GM06990 (cell line): ENCODE measurements around the gene TUBA4B.

Experiments
- DNase-seq: peaks from one replicate; pipeline ENCODE4 v3.0.0-alpha.2; 2011; ENCODE audit not compliant: insufficient read length; ENCODE audit errors: extremely low read depth
- H3K27me3 ChIP-seq: replicated peaks from 2 replicates; pipeline ENCODE4 v1.6.0; 2011; ENCODE audit warnings: low read length; ENCODE audit not compliant: control insufficient read depth, insufficient read depth
- H3K36me3 ChIP-seq: 2 replicates; pipeline ENCODE4 v1.5.1; 2011; ENCODE audit warnings: low read length; ENCODE audit not compliant: control insufficient read depth, insufficient read depth
- H3K4me3 ChIP-seq: replicated peaks from 2 replicates; pipeline ENCODE4 v1.5.1; 2011; ENCODE audit warnings: low read depth, mild to moderate bottlenecking, control low read depth, low read length
- TF ChIP-seq, protein P1 (sequence below): IDR thresholded peaks from 2 replicates; pipeline ENCODE4 v1.5.1; 2011; ENCODE audit warnings: low read length, control low read depth, mild to moderate bottlenecking, inconsistent platforms; ENCODE audit not compliant: insufficient read depth, poor library complexity, severe bottlenecking

TUBA4B gene

DNA sequence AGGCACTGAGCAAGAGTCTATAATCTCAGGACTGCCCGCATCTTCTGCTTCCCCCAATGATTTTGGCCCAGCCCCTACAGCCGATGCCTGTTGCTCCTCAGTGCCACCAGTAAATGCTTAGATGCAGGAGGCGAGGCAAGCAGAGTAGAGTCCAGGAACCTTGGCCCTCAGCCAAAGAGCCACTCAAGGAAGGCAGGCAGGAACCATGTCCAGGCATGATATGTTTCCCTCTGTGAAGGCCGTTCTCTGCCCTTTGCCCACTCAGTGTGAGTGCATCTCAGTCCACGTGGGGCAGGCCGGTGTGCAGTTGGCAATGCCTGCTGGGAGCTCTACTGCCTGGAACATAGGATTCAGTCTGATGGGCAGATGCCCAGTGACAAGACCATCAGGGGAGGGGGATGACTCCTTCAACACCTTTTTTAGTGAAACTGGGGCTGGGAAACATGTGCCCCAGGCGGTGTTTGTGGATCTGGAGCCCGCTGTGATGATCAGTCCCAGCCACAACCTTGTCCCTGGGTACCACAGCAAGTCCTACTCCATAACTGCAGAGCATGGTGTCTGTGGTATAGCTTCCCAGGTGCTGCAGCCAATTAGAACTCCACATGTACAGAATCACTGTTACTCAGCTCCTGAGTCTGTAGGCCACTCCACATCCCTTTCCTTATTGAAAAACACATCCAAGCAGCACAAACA, 16.5 kb downstream of the TUBA4B start:
- no peaks in the 10 kb centered on the region for H3K27me3 ChIP-seq
- no peak overlapping the region for H3K4me3 ChIP-seq
- TF ChIP-seq, protein P1, sequence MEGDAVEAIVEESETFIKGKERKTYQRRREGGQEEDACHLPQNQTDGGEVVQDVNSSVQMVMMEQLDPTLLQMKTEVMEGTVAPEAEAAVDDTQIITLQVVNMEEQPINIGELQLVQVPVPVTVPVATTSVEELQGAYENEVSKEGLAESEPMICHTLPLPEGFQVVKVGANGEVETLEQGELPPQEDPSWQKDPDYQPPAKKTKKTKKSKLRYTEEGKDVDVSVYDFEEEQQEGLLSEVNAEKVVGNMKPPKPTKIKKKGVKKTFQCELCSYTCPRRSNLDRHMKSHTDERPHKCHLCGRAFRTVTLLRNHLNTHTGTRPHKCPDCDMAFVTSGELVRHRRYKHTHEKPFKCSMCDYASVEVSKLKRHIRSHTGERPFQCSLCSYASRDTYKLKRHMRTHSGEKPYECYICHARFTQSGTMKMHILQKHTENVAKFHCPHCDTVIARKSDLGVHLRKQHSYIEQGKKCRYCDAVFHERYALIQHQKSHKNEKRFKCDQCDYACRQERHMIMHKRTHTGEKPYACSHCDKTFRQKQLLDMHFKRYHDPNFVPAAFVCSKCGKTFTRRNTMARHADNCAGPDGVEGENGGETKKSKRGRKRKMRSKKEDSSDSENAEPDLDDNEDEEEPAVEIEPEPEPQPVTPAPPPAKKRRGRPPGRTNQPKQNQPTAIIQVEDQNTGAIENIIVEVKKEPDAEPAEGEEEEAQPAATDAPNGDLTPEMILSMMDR: no peak
- no peaks in the 10 kb centered on the region for H3K36me3 ChIP-seq
- no peak for DNase-seq

DNA sequence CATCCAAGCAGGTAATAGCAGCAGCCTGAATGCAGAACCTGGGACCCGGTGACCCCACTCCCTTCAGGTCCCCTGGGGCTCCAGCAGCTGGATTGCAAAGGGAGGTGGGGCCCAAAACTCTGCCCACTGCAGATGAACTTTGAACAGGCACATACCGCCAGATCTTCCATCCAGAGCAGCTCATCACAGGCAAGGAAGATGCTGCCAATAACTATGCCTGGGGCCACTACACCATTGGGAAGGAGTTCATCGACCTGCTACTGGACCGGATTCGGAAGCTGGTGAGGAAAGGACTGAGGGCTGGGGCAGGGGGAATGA, 17.0 kb downstream of the TUBA4B start:
- DNase-seq: no peak

DNA sequence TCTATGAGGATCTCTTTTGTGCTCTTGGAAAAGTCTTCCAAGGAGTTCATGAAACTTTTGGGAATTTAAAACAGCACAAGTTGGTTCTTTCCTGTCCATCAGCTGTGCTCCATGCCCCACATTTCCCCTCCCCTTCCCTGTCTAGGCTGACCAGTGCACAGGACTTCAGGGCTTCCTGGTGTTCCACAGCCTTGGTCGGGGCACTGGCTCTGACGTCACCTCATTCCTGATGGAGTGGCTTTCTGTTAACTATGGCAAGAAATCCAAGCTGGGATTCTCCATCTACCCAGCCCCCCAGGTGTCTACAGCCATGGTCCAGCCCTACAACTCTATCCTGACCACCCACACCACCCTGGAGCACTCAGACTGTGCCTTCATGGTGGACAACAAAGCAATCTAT, 18.0 kb downstream of the TUBA4B start:
- TF ChIP-seq, protein P1: no peak
- no peak overlapping the region for H3K4me3 ChIP-seq
- no peak for DNase-seq

More for the DNA sequence above, 17.0 kb downstream of the TUBA4B start:
- no peaks in the 10 kb centered on the region for H3K36me3 ChIP-seq
- H3K4me3 ChIP-seq: no peak overlapping the region
- no peaks in the 10 kb centered on the region for H3K27me3 ChIP-seq
- TF ChIP-seq, protein P1: no peak

DNA sequence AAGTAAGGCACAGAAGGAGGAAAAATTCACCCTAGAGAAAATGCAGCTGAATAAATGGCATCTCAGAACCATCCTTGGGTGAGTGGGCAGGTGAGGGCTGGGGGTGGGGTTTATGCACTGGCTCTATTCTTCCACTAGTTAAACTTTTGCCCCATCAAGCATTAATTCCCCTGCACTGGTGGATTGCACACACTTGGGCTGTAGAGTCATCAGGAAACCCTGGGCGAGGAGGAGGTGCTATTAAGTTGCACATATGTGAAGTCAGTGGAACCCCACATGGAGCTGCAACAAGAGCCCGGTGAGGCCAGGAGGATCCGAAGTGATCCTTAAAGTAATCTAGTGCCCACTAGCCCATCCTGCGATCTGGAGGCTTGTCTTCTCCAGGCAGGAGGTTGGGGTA, 19.3 kb downstream of the TUBA4B start:
- TF ChIP-seq, protein P1: no peak
- no peak for DNase-seq

More for the DNA sequence above, 18.0 kb downstream of the TUBA4B start:
- Histone ChIP-seq H3K27me3 (no peaks in the 10 kb centered on the region), H3K36me3 (no peaks in the 10 kb centered on the region)

DNA sequence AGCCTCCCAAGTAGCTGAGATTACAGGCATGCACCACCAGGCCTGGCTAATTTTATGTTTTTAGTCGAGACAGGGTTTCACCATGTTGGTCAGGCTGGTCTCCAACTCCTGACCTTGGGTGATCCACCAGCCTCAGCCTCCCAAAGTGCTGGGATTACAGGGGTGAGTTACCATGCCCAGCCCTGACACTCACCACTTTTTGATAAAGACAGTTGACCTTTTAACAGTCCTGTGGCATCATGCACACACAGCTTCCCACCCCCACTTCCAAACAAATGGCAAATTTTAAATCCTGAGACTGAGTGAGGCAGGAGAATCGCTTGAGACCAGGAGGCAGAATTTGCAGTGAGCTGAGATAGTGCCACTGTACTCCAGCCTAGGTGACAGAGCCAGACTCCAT, 20.0 kb downstream of the TUBA4B start:
- H3K27me3 ChIP-seq: no peaks in the 10 kb centered on the region
- H3K4me3 ChIP-seq: no peak overlapping the region
- no peak for DNase-seq
- no peaks in the 10 kb centered on the region for H3K36me3 ChIP-seq
- TF ChIP-seq, protein P1: no peak

More for the DNA sequence above, 19.3 kb downstream of the TUBA4B start:
- no peak overlapping the region for H3K4me3 ChIP-seq
- no peaks in the 10 kb centered on the region for H3K27me3 ChIP-seq
- H3K36me3 ChIP-seq: no peaks in the 10 kb centered on the region

DNA sequence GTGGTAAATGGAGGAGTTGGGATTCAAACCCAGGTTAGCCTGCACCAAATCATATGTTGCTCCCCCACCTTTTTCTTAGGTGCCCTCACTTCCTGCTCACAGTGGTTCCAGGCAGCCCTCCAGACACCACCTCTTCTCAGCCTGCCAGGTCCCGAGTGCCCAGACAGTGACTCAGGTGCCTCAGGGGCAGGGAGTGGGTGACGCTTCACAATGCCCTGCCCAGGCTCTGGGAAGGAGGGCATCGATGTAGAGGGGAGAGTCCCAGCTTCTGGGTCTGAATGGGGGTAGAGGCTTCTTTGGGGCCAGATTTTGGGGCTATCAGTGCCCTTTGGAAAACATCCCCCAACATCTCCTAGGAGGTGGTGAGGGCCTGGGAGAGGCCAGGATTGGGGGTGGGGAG, 20.9 kb downstream of the TUBA4B start:
- no peak for DNase-seq
- H3K4me3 ChIP-seq: no peak overlapping the region

More for the DNA sequence above, 20.9 kb downstream of the TUBA4B start:
- Histone ChIP-seq H3K27me3 (no peaks in the 10 kb centered on the region), H3K36me3 (no peaks in the 10 kb centered on the region)
- TF ChIP-seq, protein P1: no peak
